SK-N-SH treated with all-trans-retinoic acid at 6 μM for 48 hours (cell line): Measurements from ENCODE around the gene MCTP2.

ENCODE experiments used
- ATAC-seq: fragments of 200-7000 bp; cut with Tn5 transposase; 3 replicates; pipeline ENCODE4 v1.9.1; 2020; ENCODE audit warnings: mild to moderate bottlenecking, moderate library complexity
- ARNTL ChIP-seq: fragments of 450-650 bp; formaldehyde crosslinking; IDR thresholded peaks from 2 replicates; pipeline ENCODE4 v1.5.0; 2020; ENCODE audit warnings: low read depth, mild to moderate bottlenecking, moderate library complexity, borderline replicate concordance
- BACH2 ChIP-seq: fragments of 250-450 bp; sonication (Bioruptor Pico); IDR thresholded peaks from 2 replicates; pipeline ENCODE4 v1.9.0; 2021; ENCODE audit warnings: mild to moderate bottlenecking, borderline replicate concordance
- CSDC2 ChIP-seq: fragments of 250-450 bp; sonication (Bioruptor Pico); IDR thresholded peaks from 2 replicates; pipeline ENCODE4 v1.5.0; 2020; ENCODE audit warnings: mild to moderate bottlenecking, moderate library complexity
- ESRRG ChIP-seq: fragments of 250-450 bp; sonication (Bioruptor Pico); IDR thresholded peaks from 2 replicates; pipeline ENCODE4 v1.6.1; 2021; ENCODE audit warnings: mild to moderate bottlenecking
- GLIS3 ChIP-seq: fragments of 250-450 bp; sonication (Bioruptor Pico); IDR thresholded peaks from 2 replicates; pipeline ENCODE4 v1.5.0; 2020; ENCODE audit warnings: mild to moderate bottlenecking, moderate library complexity
- ISL1 ChIP-seq: fragments of 250-450 bp; sonication (Bioruptor Pico); IDR thresholded peaks from 2 replicates; pipeline ENCODE4 v2.1.2; 2022; ENCODE audit warnings: mild to moderate bottlenecking, moderate library complexity
- OSR1 ChIP-seq: fragments of 250-450 bp; sonication (Bioruptor Pico); IDR thresholded peaks from 2 replicates; pipeline ENCODE4 v1.8.0; 2022; ENCODE audit warnings: moderate library complexity, mild to moderate bottlenecking, inconsistent platforms
- PPARA ChIP-seq: fragments of 250-450 bp; sonication (Bioruptor Pico); IDR thresholded peaks from 2 replicates; pipeline ENCODE4 v1.5.0; 2020; ENCODE audit warnings: mild to moderate bottlenecking, borderline replicate concordance
- RARB ChIP-seq: fragments of 250-450 bp; sonication (Bioruptor Pico); IDR thresholded peaks from 2 replicates; pipeline ENCODE4 v1.8.0; 2021; ENCODE audit warnings: mild to moderate bottlenecking, moderate library complexity
- SNAI2 ChIP-seq: fragments of 250-450 bp; sonication (Bioruptor Pico); IDR thresholded peaks from 2 replicates; pipeline ENCODE4 v1.5.0; 2020; ENCODE audit warnings: mild to moderate bottlenecking, moderate library complexity
- TCF4 ChIP-seq: fragments of 250-450 bp; sonication (Bioruptor Pico); IDR thresholded peaks from 2 replicates; pipeline ENCODE4 v1.8.0; 2021; ENCODE audit warnings: mild to moderate bottlenecking, moderate library complexity, borderline replicate concordance
- TOX ChIP-seq: fragments of 250-450 bp; sonication (Bioruptor Pico); IDR thresholded peaks from 2 replicates; pipeline ENCODE4 v1.8.0; 2021; ENCODE audit warnings: mild to moderate bottlenecking, moderate library complexity, borderline replicate concordance
- ZC3H10 ChIP-seq: fragments of 250-450 bp; sonication (Bioruptor Pico); IDR thresholded peaks from 2 replicates; pipeline ENCODE4 v1.5.1; 2021; ENCODE audit warnings: mild to moderate bottlenecking, moderate library complexity
- ZFP3 ChIP-seq: fragments of 250-450 bp; sonication (Bioruptor Pico); IDR thresholded peaks from 2 replicates; pipeline ENCODE4 v1.5.0; 2020; ENCODE audit warnings: mild to moderate bottlenecking, moderate library complexity
- ZFP30 ChIP-seq: fragments of 450-650 bp; formaldehyde crosslinking; IDR thresholded peaks from 2 replicates; pipeline ENCODE4 v1.5.0; 2022; ENCODE audit warnings: mild to moderate bottlenecking, moderate library complexity
- ZNF70 ChIP-seq: fragments of 450-650 bp; formaldehyde crosslinking; IDR thresholded peaks from 2 replicates; pipeline ENCODE4 v1.5.0; 2020; ENCODE audit warnings: mild to moderate bottlenecking, moderate library complexity
- ZNF8 ChIP-seq: fragments of 450-650 bp; formaldehyde crosslinking; IDR thresholded peaks from 2 replicates; pipeline ENCODE4 v1.5.0; 2020; ENCODE audit warnings: mild to moderate bottlenecking, moderate library complexity
- TF ChIP-seq, protein P1 (sequence below): fragments of 250-450 bp; sonication (Bioruptor Pico); IDR thresholded peaks from 2 replicates; pipeline ENCODE4 v1.5.1; 2021; ENCODE audit warnings: mild to moderate bottlenecking, moderate library complexity
- TF ChIP-seq, protein P2 (sequence below): fragments of 250-450 bp; sonication (Bioruptor Pico); IDR thresholded peaks from 2 replicates; pipeline ENCODE4 v1.8.0; 2020; ENCODE audit warnings: mild to moderate bottlenecking, moderate library complexity, borderline replicate concordance
- TF ChIP-seq, protein P3 (sequence below): fragments of 250-450 bp; sonication (Bioruptor Pico); IDR thresholded peaks from 2 replicates; pipeline ENCODE4 v1.5.1; 2020; ENCODE audit warnings: low read depth, mild to moderate bottlenecking, moderate library complexity
- TF ChIP-seq, protein P4 (sequence below): fragments of 250-450 bp; sonication (Bioruptor Pico); IDR thresholded peaks from 2 replicates; pipeline ENCODE4 v1.5.0; 2020; ENCODE audit warnings: mild to moderate bottlenecking, moderate library complexity

Gene MCTP2

DNA sequence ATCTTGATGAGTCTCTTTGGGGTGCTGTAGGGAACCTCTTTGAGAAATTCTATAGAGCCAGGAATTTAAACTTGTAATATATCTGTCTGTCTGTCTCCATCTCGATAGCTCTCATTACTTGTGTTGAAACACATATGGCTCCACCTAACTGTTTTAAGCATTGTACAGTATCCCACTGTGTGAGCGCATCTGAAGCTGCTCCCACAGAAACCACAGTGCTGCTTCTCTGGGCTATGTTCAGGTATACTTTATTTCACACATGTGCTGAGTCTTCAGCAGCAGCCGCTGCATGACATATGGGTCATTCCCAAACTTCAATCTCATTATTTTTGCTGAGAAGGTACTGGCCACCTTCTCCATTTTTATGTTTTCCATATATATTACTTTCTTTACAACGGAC, 63.9 kb downstream of the MCTP2 start (continued):
- TF ChIP-seq, protein P1, sequence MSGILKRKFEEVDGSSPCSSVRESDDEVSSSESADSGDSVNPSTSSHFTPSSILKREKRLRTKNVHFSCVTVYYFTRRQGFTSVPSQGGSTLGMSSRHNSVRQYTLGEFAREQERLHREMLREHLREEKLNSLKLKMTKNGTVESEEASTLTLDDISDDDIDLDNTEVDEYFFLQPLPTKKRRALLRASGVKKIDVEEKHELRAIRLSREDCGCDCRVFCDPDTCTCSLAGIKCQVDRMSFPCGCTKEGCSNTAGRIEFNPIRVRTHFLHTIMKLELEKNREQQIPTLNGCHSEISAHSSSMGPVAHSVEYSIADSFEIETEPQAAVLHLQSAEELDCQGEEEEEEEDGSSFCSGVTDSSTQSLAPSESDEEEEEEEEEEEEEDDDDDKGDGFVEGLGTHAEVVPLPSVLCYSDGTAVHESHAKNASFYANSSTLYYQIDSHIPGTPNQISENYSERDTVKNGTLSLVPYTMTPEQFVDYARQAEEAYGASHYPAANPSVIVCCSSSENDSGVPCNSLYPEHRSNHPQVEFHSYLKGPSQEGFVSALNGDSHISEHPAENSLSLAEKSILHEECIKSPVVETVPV (CRISPR knock-in tag), result no peak
- no peak for TF ChIP-seq BACH2 (CRISPR knock-in tag)
- TF ChIP-seq ZFP30 (CRISPR knock-in tag), result no peak
- no peak for TF ChIP-seq TOX (CRISPR knock-in tag)
- TF ChIP-seq TCF4, result no peak
- no peak for TF ChIP-seq GLIS3 (CRISPR knock-in tag)
- no peak for TF ChIP-seq SNAI2 (CRISPR knock-in tag)
- no peak for TF ChIP-seq PPARA (CRISPR knock-in tag)
- TF ChIP-seq ISL1 (CRISPR knock-in tag), result no peak
- TF ChIP-seq ZFP3 (CRISPR knock-in tag), result no peak
- no peak for TF ChIP-seq ZNF70 (CRISPR knock-in tag)
- TF ChIP-seq, all 23 proteins: peak for 0

DNA sequence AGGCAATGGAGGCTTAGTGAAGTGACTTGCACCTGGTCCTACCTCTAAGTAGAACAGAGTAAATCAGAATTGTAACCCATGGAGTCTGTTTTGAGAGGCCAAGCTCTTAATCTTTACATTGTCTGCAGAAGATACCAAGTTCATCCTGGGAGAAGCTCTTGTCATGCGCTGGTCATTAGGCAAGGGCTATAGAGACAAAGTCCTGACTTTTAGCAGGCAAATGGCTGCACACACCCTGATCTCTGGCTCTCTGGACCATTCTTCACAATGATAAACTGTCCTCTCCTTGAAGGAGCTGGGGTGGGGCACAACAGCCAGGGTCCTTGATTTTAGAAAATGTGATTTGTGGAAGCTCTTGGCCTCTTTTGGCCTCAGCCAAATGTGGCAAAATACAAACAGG, 65.4 kb downstream of the MCTP2 start:
- TF ChIP-seq ISL1 (CRISPR knock-in tag), result no peak
- TF ChIP-seq, protein P2, sequence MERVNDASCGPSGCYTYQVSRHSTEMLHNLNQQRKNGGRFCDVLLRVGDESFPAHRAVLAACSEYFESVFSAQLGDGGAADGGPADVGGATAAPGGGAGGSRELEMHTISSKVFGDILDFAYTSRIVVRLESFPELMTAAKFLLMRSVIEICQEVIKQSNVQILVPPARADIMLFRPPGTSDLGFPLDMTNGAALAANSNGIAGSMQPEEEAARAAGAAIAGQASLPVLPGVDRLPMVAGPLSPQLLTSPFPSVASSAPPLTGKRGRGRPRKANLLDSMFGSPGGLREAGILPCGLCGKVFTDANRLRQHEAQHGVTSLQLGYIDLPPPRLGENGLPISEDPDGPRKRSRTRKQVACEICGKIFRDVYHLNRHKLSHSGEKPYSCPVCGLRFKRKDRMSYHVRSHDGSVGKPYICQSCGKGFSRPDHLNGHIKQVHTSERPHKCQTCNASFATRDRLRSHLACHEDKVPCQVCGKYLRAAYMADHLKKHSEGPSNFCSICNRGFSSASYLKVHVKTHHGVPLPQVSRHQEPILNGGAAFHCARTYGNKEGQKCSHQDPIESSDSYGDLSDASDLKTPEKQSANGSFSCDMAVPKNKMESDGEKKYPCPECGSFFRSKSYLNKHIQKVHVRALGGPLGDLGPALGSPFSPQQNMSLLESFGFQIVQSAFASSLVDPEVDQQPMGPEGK (CRISPR knock-in tag), result no peak
- TF ChIP-seq, protein P3, sequence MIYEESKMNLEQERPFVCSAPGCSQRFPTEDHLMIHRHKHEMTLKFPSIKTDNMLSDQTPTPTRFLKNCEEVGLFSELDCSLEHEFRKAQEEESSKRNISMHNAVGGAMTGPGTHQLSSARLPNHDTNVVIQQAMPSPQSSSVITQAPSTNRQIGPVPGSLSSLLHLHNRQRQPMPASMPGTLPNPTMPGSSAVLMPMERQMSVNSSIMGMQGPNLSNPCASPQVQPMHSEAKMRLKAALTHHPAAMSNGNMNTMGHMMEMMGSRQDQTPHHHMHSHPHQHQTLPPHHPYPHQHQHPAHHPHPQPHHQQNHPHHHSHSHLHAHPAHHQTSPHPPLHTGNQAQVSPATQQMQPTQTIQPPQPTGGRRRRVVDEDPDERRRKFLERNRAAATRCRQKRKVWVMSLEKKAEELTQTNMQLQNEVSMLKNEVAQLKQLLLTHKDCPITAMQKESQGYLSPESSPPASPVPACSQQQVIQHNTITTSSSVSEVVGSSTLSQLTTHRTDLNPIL (CRISPR knock-in tag), result no peak
- no peak for TF ChIP-seq OSR1
- no peak for TF ChIP-seq CSDC2 (CRISPR knock-in tag)
- TF ChIP-seq, protein P4, sequence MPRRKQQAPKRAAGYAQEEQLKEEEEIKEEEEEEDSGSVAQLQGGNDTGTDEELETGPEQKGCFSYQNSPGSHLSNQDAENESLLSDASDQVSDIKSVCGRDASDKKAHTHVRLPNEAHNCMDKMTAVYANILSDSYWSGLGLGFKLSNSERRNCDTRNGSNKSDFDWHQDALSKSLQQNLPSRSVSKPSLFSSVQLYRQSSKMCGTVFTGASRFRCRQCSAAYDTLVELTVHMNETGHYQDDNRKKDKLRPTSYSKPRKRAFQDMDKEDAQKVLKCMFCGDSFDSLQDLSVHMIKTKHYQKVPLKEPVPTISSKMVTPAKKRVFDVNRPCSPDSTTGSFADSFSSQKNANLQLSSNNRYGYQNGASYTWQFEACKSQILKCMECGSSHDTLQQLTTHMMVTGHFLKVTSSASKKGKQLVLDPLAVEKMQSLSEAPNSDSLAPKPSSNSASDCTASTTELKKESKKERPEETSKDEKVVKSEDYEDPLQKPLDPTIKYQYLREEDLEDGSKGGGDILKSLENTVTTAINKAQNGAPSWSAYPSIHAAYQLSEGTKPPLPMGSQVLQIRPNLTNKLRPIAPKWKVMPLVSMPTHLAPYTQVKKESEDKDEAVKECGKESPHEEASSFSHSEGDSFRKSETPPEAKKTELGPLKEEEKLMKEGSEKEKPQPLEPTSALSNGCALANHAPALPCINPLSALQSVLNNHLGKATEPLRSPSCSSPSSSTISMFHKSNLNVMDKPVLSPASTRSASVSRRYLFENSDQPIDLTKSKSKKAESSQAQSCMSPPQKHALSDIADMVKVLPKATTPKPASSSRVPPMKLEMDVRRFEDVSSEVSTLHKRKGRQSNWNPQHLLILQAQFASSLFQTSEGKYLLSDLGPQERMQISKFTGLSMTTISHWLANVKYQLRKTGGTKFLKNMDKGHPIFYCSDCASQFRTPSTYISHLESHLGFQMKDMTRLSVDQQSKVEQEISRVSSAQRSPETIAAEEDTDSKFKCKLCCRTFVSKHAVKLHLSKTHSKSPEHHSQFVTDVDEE (CRISPR knock-in tag), result no peak
- no peak for TF ChIP-seq ARNTL
- no peak for TF ChIP-seq TOX (CRISPR knock-in tag)
- TF ChIP-seq BACH2 (CRISPR knock-in tag), result no peak
- TF ChIP-seq RARB (CRISPR knock-in tag), result no peak
- TF ChIP-seq ZNF8 (CRISPR knock-in tag), result no peak
- ATAC-seq, result no peak

DNA sequence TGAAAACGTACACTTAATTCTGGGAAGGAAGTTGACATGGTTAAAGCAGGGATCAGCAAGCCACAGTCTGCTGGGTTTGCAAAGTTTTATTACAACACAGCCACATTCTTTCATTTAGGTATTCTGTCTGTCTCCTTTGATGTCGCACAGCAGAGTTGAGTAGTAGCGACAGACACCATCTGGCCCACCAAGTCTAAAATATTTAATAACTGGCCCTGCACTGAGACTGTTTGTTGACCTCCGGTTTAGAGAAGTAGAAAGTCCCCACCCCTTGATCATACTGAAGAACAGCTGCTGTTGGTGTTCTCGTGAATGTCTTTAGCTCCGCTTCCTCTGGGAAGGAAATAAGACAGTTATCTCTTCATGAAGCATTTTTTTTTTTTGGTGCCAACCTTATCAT, 66.2 kb downstream of the MCTP2 start:
- no peak for TF ChIP-seq ZC3H10 (CRISPR knock-in tag)
- TF ChIP-seq, protein P2 (CRISPR knock-in tag), result no peak
- TF ChIP-seq ZNF8 (CRISPR knock-in tag), result no peak
- ATAC-seq, result no peak

DNA sequence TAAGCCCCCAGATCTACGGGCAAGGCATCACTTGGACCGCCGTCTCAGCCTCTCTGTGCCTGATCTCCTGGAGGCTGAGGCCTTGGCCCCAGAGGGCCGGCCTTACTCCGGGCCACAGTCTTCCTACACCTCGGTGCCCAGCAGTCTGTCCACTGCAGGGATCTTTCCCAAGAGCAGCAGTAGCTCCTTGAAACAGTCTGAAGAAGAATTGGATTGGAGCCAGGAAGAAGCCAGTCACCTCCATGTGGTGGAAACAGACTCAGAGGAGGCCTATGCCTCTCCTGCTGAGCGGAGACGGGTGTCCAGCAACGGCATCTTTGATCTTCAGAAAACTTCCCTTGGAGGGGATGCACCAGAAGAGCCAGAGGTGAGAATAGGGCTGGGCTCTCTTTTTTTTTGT, 67.0 kb downstream of the MCTP2 start:
- ATAC-seq, result no peak
- TF ChIP-seq OSR1 (no peak), CSDC2 (CRISPR knock-in tag) (no peak), ISL1 (CRISPR knock-in tag) (no peak), ZFP30 (CRISPR knock-in tag) (no peak), GLIS3 (CRISPR knock-in tag) (no peak), ZNF8 (CRISPR knock-in tag) (no peak), BACH2 (CRISPR knock-in tag) (no peak), TOX (CRISPR knock-in tag) (no peak), ARNTL (no peak), ESRRG (CRISPR knock-in tag) (no peak)
- TF ChIP-seq, protein P4 (CRISPR knock-in tag), result no peak
- TF ChIP-seq, protein P1 (CRISPR knock-in tag), result no peak
